SK-N-SH treated with all-trans-retinoic acid at 6 μM for 48 hours (cell line): Measurements from ENCODE around the gene SETD1A.

ENCODE experiments used
- GLIS3 ChIP-seq: fragments of 250-450 bp; sonication (Bioruptor Pico); IDR thresholded peaks from 2 replicates; pipeline ENCODE4 v1.5.0; 2020; ENCODE audit warnings: mild to moderate bottlenecking, moderate library complexity
- RARB ChIP-seq: fragments of 250-450 bp; sonication (Bioruptor Pico); IDR thresholded peaks from 2 replicates; pipeline ENCODE4 v1.8.0; 2021; ENCODE audit warnings: mild to moderate bottlenecking, moderate library complexity
- TCF4 ChIP-seq: fragments of 250-450 bp; sonication (Bioruptor Pico); IDR thresholded peaks from 2 replicates; pipeline ENCODE4 v1.8.0; 2021; ENCODE audit warnings: mild to moderate bottlenecking, moderate library complexity, borderline replicate concordance
- ZC3H10 ChIP-seq: fragments of 250-450 bp; sonication (Bioruptor Pico); IDR thresholded peaks from 2 replicates; pipeline ENCODE4 v1.5.1; 2021; ENCODE audit warnings: mild to moderate bottlenecking, moderate library complexity
- TF ChIP-seq, protein P1 (sequence below): fragments of 250-450 bp; sonication (Bioruptor Pico); IDR thresholded peaks from 2 replicates; pipeline ENCODE4 v1.5.0; 2020; ENCODE audit warnings: mild to moderate bottlenecking, moderate library complexity
- TF ChIP-seq, protein P2 (sequence below): fragments of 250-450 bp; sonication (Bioruptor Pico); IDR thresholded peaks from 2 replicates; pipeline ENCODE4 v1.5.1; 2020; ENCODE audit warnings: low read depth, mild to moderate bottlenecking, moderate library complexity
- TF ChIP-seq, protein P3 (sequence below): fragments of 250-450 bp; sonication (Bioruptor Pico); IDR thresholded peaks from 2 replicates; pipeline ENCODE4 v1.8.0; 2020; ENCODE audit warnings: mild to moderate bottlenecking, moderate library complexity, borderline replicate concordance
- TF ChIP-seq, protein P4 (sequence below): fragments of 250-450 bp; sonication (Bioruptor Pico); IDR thresholded peaks from 2 replicates; pipeline ENCODE4 v1.5.1; 2021; ENCODE audit warnings: mild to moderate bottlenecking, moderate library complexity

DNA sequence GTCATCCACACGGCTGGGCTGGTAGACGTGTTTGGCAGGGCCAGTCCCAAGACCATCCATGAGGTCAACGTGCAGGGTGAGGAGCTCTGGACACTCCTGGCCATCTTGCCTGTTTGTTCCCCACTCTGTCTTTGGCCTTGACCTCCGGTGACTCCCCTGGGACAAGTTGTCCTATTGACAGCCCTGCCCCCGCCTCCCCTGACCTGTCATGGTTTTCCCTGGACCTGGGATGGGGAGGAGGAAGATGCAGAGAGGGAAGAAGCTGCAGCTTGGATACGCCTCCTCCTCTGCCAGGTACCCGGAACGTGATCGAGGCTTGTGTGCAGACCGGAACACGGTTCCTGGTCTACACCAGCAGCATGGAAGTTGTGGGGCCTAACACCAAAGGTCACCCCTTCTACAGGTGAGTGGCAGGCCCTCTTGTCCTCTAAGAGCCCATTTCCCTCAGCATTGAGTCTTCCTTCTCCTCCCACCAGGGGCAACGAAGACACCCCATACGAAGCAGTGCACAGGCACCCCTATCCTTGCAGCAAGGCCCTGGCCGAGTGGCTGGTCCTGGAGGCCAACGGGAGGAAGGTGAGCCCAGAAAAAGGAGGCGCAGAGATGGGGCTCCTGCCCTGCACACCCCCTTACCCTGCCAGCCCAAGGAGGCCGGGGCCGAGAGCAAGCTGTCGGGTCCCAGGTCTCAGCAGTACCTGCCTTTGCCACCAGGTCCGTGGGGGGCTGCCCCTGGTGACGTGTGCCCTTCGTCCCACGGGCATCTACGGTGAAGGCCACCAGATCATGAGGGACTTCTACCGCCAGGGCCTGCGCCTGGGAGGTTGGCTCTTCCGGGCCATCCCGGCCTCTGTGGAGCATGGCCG lies 28.8 kb downstream of the SETD1A start:
- TF ChIP-seq, protein P1, sequence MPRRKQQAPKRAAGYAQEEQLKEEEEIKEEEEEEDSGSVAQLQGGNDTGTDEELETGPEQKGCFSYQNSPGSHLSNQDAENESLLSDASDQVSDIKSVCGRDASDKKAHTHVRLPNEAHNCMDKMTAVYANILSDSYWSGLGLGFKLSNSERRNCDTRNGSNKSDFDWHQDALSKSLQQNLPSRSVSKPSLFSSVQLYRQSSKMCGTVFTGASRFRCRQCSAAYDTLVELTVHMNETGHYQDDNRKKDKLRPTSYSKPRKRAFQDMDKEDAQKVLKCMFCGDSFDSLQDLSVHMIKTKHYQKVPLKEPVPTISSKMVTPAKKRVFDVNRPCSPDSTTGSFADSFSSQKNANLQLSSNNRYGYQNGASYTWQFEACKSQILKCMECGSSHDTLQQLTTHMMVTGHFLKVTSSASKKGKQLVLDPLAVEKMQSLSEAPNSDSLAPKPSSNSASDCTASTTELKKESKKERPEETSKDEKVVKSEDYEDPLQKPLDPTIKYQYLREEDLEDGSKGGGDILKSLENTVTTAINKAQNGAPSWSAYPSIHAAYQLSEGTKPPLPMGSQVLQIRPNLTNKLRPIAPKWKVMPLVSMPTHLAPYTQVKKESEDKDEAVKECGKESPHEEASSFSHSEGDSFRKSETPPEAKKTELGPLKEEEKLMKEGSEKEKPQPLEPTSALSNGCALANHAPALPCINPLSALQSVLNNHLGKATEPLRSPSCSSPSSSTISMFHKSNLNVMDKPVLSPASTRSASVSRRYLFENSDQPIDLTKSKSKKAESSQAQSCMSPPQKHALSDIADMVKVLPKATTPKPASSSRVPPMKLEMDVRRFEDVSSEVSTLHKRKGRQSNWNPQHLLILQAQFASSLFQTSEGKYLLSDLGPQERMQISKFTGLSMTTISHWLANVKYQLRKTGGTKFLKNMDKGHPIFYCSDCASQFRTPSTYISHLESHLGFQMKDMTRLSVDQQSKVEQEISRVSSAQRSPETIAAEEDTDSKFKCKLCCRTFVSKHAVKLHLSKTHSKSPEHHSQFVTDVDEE (CRISPR knock-in tag): no peak
- TF ChIP-seq, protein P2, sequence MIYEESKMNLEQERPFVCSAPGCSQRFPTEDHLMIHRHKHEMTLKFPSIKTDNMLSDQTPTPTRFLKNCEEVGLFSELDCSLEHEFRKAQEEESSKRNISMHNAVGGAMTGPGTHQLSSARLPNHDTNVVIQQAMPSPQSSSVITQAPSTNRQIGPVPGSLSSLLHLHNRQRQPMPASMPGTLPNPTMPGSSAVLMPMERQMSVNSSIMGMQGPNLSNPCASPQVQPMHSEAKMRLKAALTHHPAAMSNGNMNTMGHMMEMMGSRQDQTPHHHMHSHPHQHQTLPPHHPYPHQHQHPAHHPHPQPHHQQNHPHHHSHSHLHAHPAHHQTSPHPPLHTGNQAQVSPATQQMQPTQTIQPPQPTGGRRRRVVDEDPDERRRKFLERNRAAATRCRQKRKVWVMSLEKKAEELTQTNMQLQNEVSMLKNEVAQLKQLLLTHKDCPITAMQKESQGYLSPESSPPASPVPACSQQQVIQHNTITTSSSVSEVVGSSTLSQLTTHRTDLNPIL (CRISPR knock-in tag): no peak
- no peak for TF ChIP-seq RARB (CRISPR knock-in tag)
- no peak for TF ChIP-seq GLIS3
- TF ChIP-seq ZC3H10 (CRISPR knock-in tag): no peak
- TF ChIP-seq, protein P3, sequence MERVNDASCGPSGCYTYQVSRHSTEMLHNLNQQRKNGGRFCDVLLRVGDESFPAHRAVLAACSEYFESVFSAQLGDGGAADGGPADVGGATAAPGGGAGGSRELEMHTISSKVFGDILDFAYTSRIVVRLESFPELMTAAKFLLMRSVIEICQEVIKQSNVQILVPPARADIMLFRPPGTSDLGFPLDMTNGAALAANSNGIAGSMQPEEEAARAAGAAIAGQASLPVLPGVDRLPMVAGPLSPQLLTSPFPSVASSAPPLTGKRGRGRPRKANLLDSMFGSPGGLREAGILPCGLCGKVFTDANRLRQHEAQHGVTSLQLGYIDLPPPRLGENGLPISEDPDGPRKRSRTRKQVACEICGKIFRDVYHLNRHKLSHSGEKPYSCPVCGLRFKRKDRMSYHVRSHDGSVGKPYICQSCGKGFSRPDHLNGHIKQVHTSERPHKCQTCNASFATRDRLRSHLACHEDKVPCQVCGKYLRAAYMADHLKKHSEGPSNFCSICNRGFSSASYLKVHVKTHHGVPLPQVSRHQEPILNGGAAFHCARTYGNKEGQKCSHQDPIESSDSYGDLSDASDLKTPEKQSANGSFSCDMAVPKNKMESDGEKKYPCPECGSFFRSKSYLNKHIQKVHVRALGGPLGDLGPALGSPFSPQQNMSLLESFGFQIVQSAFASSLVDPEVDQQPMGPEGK: no peak
- TF ChIP-seq, protein P4, sequence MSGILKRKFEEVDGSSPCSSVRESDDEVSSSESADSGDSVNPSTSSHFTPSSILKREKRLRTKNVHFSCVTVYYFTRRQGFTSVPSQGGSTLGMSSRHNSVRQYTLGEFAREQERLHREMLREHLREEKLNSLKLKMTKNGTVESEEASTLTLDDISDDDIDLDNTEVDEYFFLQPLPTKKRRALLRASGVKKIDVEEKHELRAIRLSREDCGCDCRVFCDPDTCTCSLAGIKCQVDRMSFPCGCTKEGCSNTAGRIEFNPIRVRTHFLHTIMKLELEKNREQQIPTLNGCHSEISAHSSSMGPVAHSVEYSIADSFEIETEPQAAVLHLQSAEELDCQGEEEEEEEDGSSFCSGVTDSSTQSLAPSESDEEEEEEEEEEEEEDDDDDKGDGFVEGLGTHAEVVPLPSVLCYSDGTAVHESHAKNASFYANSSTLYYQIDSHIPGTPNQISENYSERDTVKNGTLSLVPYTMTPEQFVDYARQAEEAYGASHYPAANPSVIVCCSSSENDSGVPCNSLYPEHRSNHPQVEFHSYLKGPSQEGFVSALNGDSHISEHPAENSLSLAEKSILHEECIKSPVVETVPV: no peak
- TF ChIP-seq TCF4: no peak
